Measurements from ENCODE around the gene XPC. TPM values are rescaled to one million over a fixed set of nuclear protein-coding genes. Genes with fewer than 3 reads are reported as not detected.
"Not testable (repeated sequence)": the region's sequence is repeated elsewhere in the genome, so short reads cannot be mapped to it uniquely, and the experiment has no call there.

XPC gene
- total RNA-seq, 1 donor from 2014 or later, result 40.1 TPM

DNA sequence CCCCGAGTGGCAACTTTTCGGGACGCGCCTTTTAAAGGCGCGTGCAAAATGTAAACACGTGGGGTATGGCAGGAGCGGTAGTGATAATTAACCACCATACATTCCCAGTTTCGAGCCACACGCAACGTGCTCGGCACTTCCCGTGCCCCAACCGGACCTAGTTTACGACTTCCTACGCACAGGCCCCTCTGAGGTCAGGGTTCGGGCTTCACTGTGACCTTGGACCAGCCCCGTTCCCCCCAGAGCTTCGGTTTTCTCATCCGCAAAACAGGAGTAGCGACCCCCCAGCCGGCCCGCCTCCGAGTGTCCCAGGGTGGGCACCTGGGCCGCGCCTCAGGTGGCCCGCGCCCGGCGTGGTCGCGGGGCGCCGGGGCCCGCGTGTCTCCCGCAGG is 54.2 kb downstream of the XPC start:
- H3K36me3 Mint-ChIP-seq (ENCODE audit: insufficient read depth), result peaks cover 20% of the 10 kb centered on the region
- H3K4me1 Mint-ChIP-seq (ENCODE audit: low read depth), result peaks cover 19% of the 10 kb centered on the region
- no peaks in the 10 kb centered on the region for H3K27me3 Mint-ChIP-seq
- H3K27ac Mint-ChIP-seq, result peak overlapping the region; percentile 94
- DNase-seq (ENCODE audit: low spot score, unreplicated experiment), result no peak
- H3K4me3 Mint-ChIP-seq (ENCODE audit: low read depth), result peak overlapping the region; percentile 92
- TF ChIP-seq, protein P1, sequence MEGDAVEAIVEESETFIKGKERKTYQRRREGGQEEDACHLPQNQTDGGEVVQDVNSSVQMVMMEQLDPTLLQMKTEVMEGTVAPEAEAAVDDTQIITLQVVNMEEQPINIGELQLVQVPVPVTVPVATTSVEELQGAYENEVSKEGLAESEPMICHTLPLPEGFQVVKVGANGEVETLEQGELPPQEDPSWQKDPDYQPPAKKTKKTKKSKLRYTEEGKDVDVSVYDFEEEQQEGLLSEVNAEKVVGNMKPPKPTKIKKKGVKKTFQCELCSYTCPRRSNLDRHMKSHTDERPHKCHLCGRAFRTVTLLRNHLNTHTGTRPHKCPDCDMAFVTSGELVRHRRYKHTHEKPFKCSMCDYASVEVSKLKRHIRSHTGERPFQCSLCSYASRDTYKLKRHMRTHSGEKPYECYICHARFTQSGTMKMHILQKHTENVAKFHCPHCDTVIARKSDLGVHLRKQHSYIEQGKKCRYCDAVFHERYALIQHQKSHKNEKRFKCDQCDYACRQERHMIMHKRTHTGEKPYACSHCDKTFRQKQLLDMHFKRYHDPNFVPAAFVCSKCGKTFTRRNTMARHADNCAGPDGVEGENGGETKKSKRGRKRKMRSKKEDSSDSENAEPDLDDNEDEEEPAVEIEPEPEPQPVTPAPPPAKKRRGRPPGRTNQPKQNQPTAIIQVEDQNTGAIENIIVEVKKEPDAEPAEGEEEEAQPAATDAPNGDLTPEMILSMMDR (IDR thresholded peaks at IDR 0.05; ENCODE audit: unreplicated experiment), result no peak
- H3K9me3 Mint-ChIP-seq (ENCODE audit: low read depth), result no peaks in the 10 kb centered on the region

DNA sequence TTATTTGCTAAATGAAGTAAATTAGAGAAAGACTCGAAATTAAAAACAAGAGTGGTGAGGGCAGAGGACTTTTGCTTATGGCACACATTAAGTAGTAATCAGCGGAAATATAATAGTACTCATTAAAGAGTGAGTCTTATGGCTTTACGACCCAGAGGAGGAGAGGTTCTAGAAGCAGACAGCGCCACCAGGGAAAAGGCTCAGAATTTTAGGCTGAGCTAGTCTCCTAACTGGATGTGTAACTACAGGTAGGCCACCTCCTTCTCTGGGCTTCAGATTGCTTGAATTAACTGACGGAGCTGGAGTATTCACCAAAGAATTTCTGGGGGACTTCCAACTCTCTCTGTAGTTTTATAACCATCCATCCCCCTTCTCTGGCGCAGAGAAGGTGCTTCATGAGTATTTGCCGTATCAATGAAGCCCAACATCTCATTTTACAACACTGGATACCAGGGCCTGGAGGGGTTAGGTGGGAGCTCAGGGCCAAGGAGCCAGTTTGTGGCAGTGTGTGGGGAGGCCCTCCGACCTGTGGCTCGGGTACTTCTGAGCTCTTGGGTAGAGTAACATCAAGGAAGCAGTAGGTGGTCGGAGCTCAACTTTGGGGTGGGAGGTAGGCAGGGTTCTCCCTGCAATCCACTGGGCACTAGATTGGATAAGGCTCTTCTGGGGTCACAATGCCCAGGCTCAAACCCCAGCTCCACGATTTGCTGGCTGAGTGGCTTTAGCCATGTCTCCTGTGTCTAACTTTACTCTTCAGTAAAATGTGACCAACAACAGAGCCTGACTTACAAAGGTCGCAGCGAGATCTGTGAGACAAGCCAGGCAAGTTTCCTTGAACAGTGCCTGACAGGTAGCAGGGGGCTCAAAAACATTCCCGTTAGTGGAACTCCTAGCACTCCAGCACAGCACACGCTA is 54.8 kb downstream of the XPC start:
- Mint-ChIP-seq H3K27me3 (no peaks in the 10 kb centered on the region), H3K9me3 (ENCODE audit: low read depth) (no peaks in the 10 kb centered on the region), H3K4me1 (ENCODE audit: low read depth) (peaks cover 19% of the 10 kb centered on the region), H3K27ac (peak overlapping the region; percentile 94), H3K36me3 (ENCODE audit: insufficient read depth) (peaks cover 16% of the 10 kb centered on the region), H3K4me3 (ENCODE audit: low read depth) (peak overlapping the region; percentile 92)
- no peak for DNase-seq (ENCODE audit: low spot score, unreplicated experiment)
- TF ChIP-seq, protein P1 (IDR thresholded peaks at IDR 0.05; ENCODE audit: unreplicated experiment), result no peak

DNA sequence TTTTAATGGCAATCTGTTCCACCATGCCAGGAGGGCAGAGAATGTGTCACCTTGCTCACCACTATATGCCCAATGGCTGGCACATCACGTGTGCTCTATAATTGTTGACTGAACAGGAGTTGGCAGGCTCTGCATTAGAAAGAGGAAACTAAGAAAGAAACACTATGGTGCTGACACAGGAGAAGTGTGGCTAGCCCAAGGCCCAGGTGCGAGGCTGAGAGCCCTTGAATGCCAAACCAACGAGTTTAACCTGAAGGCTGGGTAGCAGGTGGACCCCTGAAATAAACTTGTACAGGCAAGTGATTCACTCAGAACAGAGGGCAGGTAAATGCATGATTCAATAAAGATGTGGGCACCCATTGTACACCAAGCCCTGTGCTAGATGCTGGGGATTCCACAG is 56.1 kb downstream of the XPC start:
- Mint-ChIP-seq H3K27ac (no peak overlapping the region), H3K27me3 (no peaks in the 10 kb centered on the region), H3K9me3 (ENCODE audit: low read depth) (no peaks in the 10 kb centered on the region), H3K4me3 (ENCODE audit: low read depth) (peak overlapping the region; percentile 92), H3K36me3 (ENCODE audit: insufficient read depth) (peaks cover 13% of the 10 kb centered on the region), H3K4me1 (ENCODE audit: low read depth) (peaks cover 19% of the 10 kb centered on the region)
- TF ChIP-seq, protein P1 (IDR thresholded peaks at IDR 0.05; ENCODE audit: unreplicated experiment), result no peak
- DNase-seq (ENCODE audit: low spot score, unreplicated experiment), result no peak

DNA sequence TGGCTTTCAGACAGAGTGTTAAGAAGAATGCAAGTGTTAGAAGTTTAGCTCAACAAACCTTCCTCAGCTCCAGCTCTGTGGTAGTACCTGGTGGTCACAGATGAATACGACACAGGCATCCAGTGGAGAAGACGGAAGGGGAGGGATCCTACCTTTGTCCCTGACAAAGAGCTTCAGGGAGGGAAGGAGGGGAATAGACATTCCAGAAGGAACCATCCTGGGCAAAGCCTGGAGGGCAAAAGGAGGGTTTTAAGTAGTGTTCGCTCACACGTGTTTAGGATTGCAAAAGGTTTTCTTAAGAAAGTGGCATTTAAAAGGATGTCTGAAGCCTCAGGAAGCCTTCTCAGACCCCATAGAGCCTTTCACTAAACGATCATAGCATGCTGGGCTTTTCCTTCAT is 56.5 kb downstream of the XPC start:
- peaks cover 19% of the 10 kb centered on the region for H3K4me1 Mint-ChIP-seq (ENCODE audit: low read depth)
- H3K9me3 Mint-ChIP-seq (ENCODE audit: low read depth), result no peaks in the 10 kb centered on the region
- DNase-seq (ENCODE audit: low spot score, unreplicated experiment), result no peak
- peaks cover 13% of the 10 kb centered on the region for H3K36me3 Mint-ChIP-seq (ENCODE audit: insufficient read depth)
- H3K27ac Mint-ChIP-seq, result no peak overlapping the region
- H3K4me3 Mint-ChIP-seq (ENCODE audit: low read depth), result peak overlapping the region; percentile 92
- TF ChIP-seq, protein P1 (IDR thresholded peaks at IDR 0.05; ENCODE audit: unreplicated experiment), result no peak
- H3K27me3 Mint-ChIP-seq, result no peaks in the 10 kb centered on the region

DNA sequence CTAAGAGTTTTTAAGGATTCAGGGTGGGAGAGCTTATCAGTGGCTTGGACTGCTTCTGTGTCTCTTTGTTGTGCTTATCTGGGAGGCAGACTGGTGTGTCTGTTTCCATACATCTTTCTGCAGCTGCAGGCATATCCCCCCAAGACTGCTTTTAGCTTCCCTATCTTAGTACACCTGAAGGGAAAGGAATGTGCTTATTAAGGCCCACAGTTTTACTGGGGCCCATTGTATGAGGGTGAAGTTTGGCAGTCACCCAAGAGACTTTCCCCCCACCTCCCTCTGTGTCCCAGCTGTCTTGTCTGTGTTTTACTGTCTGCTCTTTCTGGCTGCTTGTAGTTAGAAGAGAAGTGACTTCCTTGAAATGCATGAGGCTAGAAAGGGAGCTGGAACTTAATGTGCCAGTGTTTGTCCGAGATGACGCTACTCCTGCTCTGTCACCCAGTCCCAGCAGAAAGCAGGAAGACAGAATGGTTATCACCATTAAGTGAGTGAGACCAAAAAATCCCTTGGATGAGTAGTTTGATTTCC is 57.4 kb downstream of the XPC start:
- peaks cover 13% of the 10 kb centered on the region for H3K36me3 Mint-ChIP-seq (ENCODE audit: insufficient read depth)
- peaks cover 16% of the 10 kb centered on the region for H3K4me1 Mint-ChIP-seq (ENCODE audit: low read depth)
- H3K27ac Mint-ChIP-seq; DNase-seq (ENCODE audit: low spot score, unreplicated experiment); H3K9me3 Mint-ChIP-seq (ENCODE audit: low read depth); H3K27me3 Mint-ChIP-seq; H3K4me3 Mint-ChIP-seq (ENCODE audit: low read depth): not testable (repeated sequence)

Data from progenitor cell of endocrine pancreas (in vitro differentiated cells).